HG02759 (cell line): ENCODE results near the gene GNPDA2.
A peak's percentile ranks its signal among the peaks of the same experiment; 100 is the strongest.
"Not testable (repeated sequence)": the region's sequence is repeated elsewhere in the genome, so short reads cannot be mapped to it uniquely, and the experiment has no call there.

Experiments
- ATAC-seq: cut with Tn5 transposase; IDR thresholded peaks from one replicate; pipeline ENCODE4 v1.9.1; 2021; ENCODE audit warnings: mild to moderate bottlenecking, moderate library complexity; ENCODE audit not compliant: unreplicated experiment

Gene GNPDA2

DNA sequence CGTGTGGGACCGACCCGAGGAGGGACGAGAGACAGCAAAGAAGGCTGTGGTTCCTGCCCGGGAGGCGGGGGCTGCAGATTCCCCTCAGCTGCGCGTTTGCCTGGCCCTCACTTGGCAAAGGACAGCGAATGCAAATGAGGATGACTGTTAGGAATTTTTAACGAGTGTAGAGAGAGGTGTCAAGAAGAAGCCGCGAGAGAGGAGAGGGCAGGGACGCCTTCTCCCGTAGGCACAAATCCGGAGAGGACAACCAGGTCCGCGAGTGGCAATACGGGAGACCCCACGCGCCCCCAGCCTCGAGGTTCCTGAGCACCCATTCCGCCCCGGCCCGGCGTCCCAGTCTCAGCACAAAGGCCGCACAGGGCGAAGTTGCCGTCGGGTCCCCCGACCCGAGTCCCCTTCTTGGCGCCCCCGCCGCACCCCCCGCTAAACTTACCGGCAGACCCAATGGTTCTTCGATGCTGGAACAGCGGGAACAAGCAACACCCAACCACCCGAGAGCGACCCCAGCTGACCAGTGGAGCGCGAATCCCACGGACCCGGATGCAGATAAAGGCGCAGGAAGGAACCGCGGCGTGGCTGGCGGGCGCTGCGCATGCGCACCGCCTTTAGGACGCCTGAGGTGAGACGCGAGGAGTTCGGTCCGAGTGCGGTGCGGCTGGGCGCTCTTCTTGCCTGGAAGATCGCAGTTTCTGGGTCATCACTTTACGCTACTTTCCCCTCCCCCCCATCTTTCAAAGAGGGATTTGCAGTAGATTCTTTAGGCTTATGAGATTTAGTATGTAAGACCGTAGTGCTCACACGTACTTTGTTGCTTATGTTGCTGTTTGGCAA lies at the start of gene GNPDA2:
Gene GNPDA2, minus strand, starts transcription at position 519 of the 834 bp plus-strand sequence. CDS start 4,349 bp downstream, outside the sequence.
- ATAC-seq = peak; percentile 96

- ATAC-seq = no peak
These were observed 46.0 kb upstream of the GNPDA2 start for GRCh38 chr4:44772340-44772739.

- ATAC-seq = no peak
These were observed 45.4 kb upstream of the GNPDA2 start for GRCh38 chr4:44771789-44772188.

- no peak for ATAC-seq
These were observed 40.1 kb upstream of the GNPDA2 start for GRCh38 chr4:44766453-44766852.

- no peak for ATAC-seq
These were observed 38.8 kb upstream of the GNPDA2 start for GRCh38 chr4:44765116-44765515.

DNA sequence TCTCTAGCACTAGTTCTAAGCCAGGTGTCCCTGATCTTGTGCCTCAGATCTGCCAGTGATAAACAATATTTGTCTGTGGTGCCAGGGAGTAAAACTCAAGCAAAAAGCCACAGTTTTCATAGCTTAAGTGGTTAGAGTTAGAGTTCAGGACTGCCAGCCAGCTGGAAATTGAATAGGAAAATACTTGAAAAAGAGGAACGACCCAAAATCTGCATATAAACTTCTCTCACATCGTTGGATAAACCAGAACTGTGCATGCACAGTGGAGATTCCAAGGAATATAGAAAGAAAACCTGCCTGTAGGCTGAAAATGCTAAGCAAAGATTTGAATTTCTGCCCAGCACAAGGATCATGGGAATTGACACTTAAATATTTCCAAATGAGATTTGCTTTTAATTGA lies 35.0 kb upstream of the GNPDA2 start:
- no peak for ATAC-seq

DNA sequence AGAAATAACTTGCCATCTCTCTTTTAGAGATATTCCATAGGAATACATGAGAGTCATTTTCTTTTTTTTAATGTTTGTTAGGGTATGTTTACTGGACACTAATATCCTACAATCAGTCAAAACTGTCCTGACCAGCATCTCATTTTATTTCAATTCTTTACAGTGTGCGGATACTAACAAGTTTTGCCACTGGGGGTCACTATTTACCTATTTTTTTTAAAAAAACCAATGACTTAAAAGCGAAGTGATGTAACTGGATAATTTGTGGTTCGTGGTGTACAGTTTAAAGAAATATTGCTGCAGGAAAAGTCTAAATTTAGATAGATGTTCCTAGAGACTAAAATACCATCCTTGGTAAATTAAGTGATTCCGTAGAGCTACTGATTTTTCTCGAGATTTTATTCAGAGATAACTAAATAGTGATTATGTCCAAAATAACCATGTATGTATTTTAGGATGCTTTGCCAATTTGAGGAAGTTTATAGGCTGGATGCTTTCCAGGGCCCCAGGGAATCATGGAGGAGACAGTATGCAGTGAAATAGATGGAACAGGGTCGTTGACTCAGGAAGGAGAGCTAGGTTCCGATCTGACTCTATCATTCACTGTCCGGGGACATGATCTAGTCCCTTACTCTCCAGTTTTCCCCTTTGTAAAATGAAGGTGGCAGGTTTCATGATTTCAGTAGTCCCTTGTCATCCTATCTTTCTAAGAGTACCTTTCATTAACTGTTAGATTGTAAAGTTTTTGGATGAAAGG lies 34.0 kb upstream of the GNPDA2 start:
- ATAC-seq = peak; percentile 75

DNA sequence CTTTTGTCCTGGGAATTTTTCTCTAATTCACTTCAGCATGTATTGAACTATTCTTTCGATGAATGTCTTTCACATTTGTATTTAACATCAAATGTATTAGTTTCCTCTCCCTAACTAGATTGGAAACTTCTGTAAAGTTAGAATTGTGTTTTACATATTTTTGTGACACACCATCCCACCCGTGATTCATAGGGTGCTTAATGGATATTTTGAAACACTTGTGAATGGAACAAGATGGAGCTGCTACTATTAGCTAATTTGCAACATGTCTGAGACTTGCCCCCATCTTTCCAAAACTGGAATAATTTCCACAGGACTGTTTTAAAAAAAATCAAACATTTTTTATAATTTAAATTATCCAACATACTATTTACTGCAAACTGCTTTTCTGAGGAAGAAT lies 30.2 kb upstream of the GNPDA2 start:
- ATAC-seq = no peak

DNA sequence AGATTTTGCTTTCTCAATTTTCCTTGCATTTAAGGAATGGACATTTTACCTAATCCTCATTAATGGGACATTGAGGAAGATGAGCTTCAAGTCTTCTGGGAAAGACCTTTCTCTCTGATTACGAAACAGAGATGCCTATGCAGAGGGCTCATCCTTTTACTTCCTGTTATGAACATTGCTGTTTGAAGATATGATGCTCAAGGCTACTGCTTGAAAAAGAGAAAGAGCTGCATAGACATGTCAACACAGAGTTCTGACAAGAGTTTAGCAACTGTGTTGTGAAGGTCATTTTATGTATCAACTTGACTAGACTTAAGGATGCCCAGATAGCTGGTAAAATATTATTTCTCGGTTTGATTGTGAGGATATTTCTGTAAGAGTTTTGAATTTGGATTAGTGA lies 13.8 kb upstream of the GNPDA2 start:
- ATAC-seq = no peak

DNA sequence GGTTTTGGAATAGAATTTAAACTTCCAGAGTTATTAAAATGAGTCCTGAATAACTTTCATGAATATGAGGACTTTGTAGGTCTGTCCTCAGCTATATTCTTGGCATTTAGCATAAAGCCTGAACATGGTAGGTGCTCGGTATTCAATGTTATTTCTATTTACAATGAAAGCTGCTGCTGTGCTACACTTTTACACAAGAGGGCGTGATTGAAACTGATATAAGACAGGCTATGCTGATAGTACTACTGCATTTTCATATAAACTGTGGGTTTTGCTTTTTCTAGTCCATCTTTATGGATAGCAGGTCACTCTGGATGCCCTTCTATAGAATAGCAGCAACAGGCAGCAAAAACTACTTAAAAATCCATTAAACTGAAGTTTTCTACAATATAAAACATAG lies 12.3 kb upstream of the GNPDA2 start:
- no peak for ATAC-seq

GRCh38 chr4:44736900-44737299 lies 10.5 kb upstream of the GNPDA2 start:
- ATAC-seq = no peak

DNA sequence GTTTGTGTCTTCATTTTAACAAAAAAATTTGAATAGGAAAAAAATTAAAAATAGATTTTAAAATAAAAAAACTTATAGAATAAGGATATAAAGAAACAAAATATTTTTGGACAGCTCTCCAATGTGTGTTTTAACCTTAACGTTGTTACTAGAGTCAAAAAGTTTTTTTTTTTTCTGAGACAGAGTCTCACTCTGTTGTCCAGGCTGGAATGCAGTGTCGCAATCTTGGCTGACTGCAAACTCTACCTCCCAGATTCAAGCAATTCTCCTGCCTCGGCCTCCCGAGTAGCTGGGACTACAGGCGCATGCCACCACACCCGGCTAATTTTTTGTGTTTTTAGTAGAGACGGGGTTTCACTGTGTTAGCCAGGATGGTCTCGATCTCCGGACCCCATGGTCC lies 2.3 kb upstream of the GNPDA2 start:
- not testable (repeated sequence) for ATAC-seq

GRCh38 chr4:44727471-44727870 lies 1.1 kb upstream of the GNPDA2 start:
- no peak for ATAC-seq

GRCh38 chr4:44725726-44726037 lies 674 bp downstream of the GNPDA2 start:
- no peak for ATAC-seq

DNA sequence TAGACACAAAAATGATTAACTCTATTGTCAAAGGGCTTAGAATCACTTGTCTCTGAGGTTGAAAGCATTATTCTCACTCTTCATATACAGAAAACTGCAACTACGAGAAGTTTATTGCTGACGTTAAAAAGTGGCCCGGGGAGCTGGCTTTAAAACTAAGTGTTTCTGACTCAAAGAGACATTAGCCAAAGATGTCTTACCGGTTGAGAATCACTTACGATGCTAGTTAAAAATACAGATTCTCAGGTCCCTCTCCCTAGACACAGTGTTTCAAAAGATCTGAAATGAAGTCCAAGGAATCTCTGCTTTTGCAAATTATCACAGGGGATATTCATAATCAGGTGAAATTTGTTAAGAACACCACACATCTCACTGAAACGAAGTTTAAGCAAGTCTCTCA lies 1.2 kb downstream of the GNPDA2 start:
- no peak for ATAC-seq

DNA sequence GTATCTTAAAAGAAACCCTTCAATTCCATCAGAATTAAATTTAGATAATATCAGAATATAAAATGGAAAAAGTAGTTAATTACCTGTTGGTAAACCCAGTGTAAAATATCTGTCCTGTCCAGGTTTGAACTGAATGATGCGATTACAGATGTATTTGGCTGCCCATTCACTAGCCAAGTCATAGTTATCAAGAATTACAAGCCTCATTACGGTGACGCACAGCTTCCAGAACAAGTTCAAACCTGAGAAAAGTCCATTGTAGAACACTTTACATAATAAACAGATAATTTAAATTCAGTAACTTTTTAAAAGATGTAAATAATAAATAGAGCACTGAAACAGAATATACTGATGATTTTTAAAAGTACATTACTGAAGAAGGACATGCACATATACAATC lies 4.4 kb downstream of the GNPDA2 start:
- no peak for ATAC-seq

DNA sequence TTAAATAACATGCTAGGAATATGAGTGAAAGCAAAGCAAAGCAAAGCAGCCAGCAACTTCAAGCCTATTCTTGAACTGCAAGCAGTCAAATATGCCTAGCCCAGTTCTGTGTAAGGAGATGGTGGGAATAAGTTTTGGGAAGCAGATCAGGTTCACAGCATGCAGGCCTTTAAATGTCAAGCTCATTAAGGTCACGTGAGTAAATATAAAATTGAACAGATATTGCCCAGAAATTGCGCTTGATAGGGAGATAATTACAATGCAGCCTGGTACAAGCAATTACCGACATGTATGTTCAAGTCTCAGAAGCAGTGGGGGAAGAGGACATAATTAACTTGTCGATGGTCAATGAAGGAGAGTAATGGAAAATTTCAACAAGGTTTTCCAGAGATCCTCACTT lies 6.0 kb downstream of the GNPDA2 start:
- ATAC-seq = no peak

GRCh38 chr4:44716597-44716996 lies 9.8 kb downstream of the GNPDA2 start:
- ATAC-seq = no peak

GRCh38 chr4:44713125-44713524 lies 13.2 kb downstream of the GNPDA2 start:
- ATAC-seq = no peak

GRCh38 chr4:44704673-44705072 lies 21.7 kb downstream of the GNPDA2 start:
- no peak for ATAC-seq

DNA sequence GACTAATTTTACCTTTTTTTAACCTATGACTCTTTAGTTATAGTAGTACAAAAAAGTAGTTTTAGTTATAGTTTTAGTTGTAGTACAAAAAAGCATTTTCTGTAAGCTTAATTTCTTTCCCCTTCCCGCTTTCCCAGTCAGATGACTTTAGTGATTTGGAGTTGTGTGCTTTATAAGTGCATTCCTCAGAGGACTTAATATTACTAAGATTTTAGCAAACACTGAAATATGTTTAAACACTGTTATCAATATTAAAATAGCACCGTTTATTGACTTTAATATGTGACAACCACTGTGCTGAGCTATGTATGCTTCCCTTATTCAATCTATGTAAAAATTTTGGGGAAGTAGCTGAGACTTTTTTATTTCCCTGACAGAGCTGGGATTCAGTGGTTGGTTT lies 25.3 kb downstream of the GNPDA2 start:
- no peak for ATAC-seq

- ATAC-seq = no peak
These were observed 25.9 kb downstream of the GNPDA2 start for GRCh38 chr4:44700427-44700826.
